ENCODE results near the gene TYW1B.

DNA sequence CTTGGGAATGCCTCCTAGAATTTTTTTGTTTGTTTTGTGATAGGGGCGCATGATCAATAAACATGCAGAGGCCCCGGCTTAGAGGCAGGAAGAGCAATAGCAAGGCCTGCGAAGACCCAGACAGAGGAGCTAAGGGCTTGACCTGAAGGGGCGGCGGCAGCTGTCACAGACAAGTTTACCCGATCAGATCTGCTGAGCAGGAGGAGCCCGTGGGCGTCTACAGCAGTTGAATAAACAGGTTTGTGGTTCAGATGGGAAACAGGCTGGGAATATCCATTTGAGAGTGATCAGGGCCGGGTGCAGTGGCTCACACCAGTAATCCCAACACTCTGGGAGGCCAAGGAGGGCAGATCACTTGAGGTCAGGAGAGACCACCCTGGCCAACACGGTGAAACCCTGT, 289.9 kb downstream of the TYW1B start:
- no peak for TF ChIP-seq CTCF (IDR thresholded peaks at IDR 0.05)
- no peak for TF ChIP-seq POLR2A (IDR thresholded peaks at IDR 0.05; ENCODE audit: low read depth)
- TF ChIP-seq POLR2AphosphoS5 (IDR thresholded peaks at IDR 0.05): no peak
- TF ChIP-seq EP300 (IDR thresholded peaks at IDR 0.05): no peak
